ENCODE results near the gene SLC2A13.
"Not testable (repeated sequence)": the region's sequence is repeated elsewhere in the genome, so short reads cannot be mapped to it uniquely, and the experiment has no call there.

The SLC2A13 gene

GRCh38 chr12:39868328-39868725, 237.6 kb downstream of the SLC2A13 start:
- Histone ChIP-seq H3K36me3 (ENCODE audit: control insufficient read depth in 1 of 2, insufficient read depth in 2 of 2, low read length in 2 of 2) (no peaks in the 10 kb centered on the region), H3K4me3 (ENCODE audit: low read depth in 1 of 2, low read length in 2 of 2) (no peak overlapping the region), H3K27ac (ENCODE audit: low read depth, low read length) (no peak overlapping the region), H3K27me3 (ENCODE audit: control insufficient read depth in 1 of 2, insufficient read depth in 2 of 2, low read length in 2 of 2) (no peaks in the 10 kb centered on the region), H3K4me1 (ENCODE audit: control insufficient read depth in 1 of 2, insufficient read depth in 2 of 2, low read length in 2 of 2) (no peaks in the 10 kb centered on the region), H3K9ac (ENCODE audit: low read depth in 1 of 2, low read length in 2 of 2) (no peak overlapping the region), H3K9me3 (ENCODE audit: control insufficient read depth in 1 of 2, low read length in 2 of 2) (no peaks in the 10 kb centered on the region)

- Histone ChIP-seq H3K27me3 (ENCODE audit: control insufficient read depth in 1 of 2, insufficient read depth in 2 of 2, low read length in 2 of 2) (no peaks in the 10 kb centered on the region), H3K36me3 (ENCODE audit: control insufficient read depth in 1 of 2, insufficient read depth in 2 of 2, low read length in 2 of 2) (no peaks in the 10 kb centered on the region), H3K4me3 (ENCODE audit: low read depth in 1 of 2, low read length in 2 of 2) (no peak overlapping the region), H3K9me3 (ENCODE audit: control insufficient read depth in 1 of 2, low read length in 2 of 2) (no peaks in the 10 kb centered on the region), H3K9ac (ENCODE audit: low read depth in 1 of 2, low read length in 2 of 2) (no peak overlapping the region), H3K4me1 (ENCODE audit: control insufficient read depth in 1 of 2, insufficient read depth in 2 of 2, low read length in 2 of 2) (no peaks in the 10 kb centered on the region), H3K27ac (ENCODE audit: low read depth, low read length) (no peak overlapping the region)
These were observed 238.1 kb downstream of the SLC2A13 start for GRCh38 chr12:39867631-39868327.

- Histone ChIP-seq H3K4me3 (ENCODE audit: low read depth in 1 of 2, low read length in 2 of 2) (no peak overlapping the region), H3K9me3 (ENCODE audit: control insufficient read depth in 1 of 2, low read length in 2 of 2) (no peaks in the 10 kb centered on the region), H3K36me3 (ENCODE audit: control insufficient read depth in 1 of 2, insufficient read depth in 2 of 2, low read length in 2 of 2) (no peaks in the 10 kb centered on the region), H3K4me1 (ENCODE audit: control insufficient read depth in 1 of 2, insufficient read depth in 2 of 2, low read length in 2 of 2) (no peaks in the 10 kb centered on the region), H3K27me3 (ENCODE audit: control insufficient read depth in 1 of 2, insufficient read depth in 2 of 2, low read length in 2 of 2) (no peaks in the 10 kb centered on the region), H3K9ac (ENCODE audit: low read depth in 1 of 2, low read length in 2 of 2) (no peak overlapping the region), H3K27ac (ENCODE audit: low read depth, low read length) (no peak overlapping the region)
These were observed 239.7 kb downstream of the SLC2A13 start for GRCh38 chr12:39866135-39866534.

- H3K4me3 ChIP-seq (ENCODE audit: low read depth in 1 of 2, low read length in 2 of 2): no peak overlapping the region
- H3K36me3 ChIP-seq (ENCODE audit: control insufficient read depth in 1 of 2, insufficient read depth in 2 of 2, low read length in 2 of 2): no peaks in the 10 kb centered on the region
- H3K9ac ChIP-seq (ENCODE audit: low read depth in 1 of 2, low read length in 2 of 2): no peak overlapping the region
- no peak overlapping the region for H3K27ac ChIP-seq (ENCODE audit: low read depth, low read length)
- H3K4me1 ChIP-seq (ENCODE audit: control insufficient read depth in 1 of 2, insufficient read depth in 2 of 2, low read length in 2 of 2): no peaks in the 10 kb centered on the region
- H3K9me3 ChIP-seq (ENCODE audit: control insufficient read depth in 1 of 2, low read length in 2 of 2): no peaks in the 10 kb centered on the region
- no peaks in the 10 kb centered on the region for H3K27me3 ChIP-seq (ENCODE audit: control insufficient read depth in 1 of 2, insufficient read depth in 2 of 2, low read length in 2 of 2)
These were observed 245.2 kb downstream of the SLC2A13 start for GRCh38 chr12:39860695-39861094.

GRCh38 chr12:39853003-39853402, 252.9 kb downstream of the SLC2A13 start:
- Histone ChIP-seq H3K4me1 (ENCODE audit: control insufficient read depth in 1 of 2, insufficient read depth in 2 of 2, low read length in 2 of 2) (no peaks in the 10 kb centered on the region), H3K9me3 (ENCODE audit: control insufficient read depth in 1 of 2, low read length in 2 of 2) (no peaks in the 10 kb centered on the region), H3K4me3 (ENCODE audit: low read depth in 1 of 2, low read length in 2 of 2) (no peak overlapping the region), H3K27ac (ENCODE audit: low read depth, low read length) (no peak overlapping the region), H3K36me3 (ENCODE audit: control insufficient read depth in 1 of 2, insufficient read depth in 2 of 2, low read length in 2 of 2) (no peaks in the 10 kb centered on the region), H3K9ac (ENCODE audit: low read depth in 1 of 2, low read length in 2 of 2) (no peak overlapping the region), H3K27me3 (ENCODE audit: control insufficient read depth in 1 of 2, insufficient read depth in 2 of 2, low read length in 2 of 2) (no peaks in the 10 kb centered on the region)

- Histone ChIP-seq H3K9ac (ENCODE audit: low read depth in 1 of 2, low read length in 2 of 2) (no peak overlapping the region), H3K27ac (ENCODE audit: low read depth, low read length) (no peak overlapping the region), H3K36me3 (ENCODE audit: control insufficient read depth in 1 of 2, insufficient read depth in 2 of 2, low read length in 2 of 2) (no peaks in the 10 kb centered on the region), H3K27me3 (ENCODE audit: control insufficient read depth in 1 of 2, insufficient read depth in 2 of 2, low read length in 2 of 2) (no peaks in the 10 kb centered on the region), H3K9me3 (ENCODE audit: control insufficient read depth in 1 of 2, low read length in 2 of 2) (no peaks in the 10 kb centered on the region), H3K4me1 (ENCODE audit: control insufficient read depth in 1 of 2, insufficient read depth in 2 of 2, low read length in 2 of 2) (no peaks in the 10 kb centered on the region), H3K4me3 (ENCODE audit: low read depth in 1 of 2, low read length in 2 of 2) (no peak overlapping the region)
These were observed 253.5 kb downstream of the SLC2A13 start for GRCh38 chr12:39852346-39852745.

- not testable (repeated sequence) for H3K27ac ChIP-seq (ENCODE audit: low read depth, low read length); H3K4me1 ChIP-seq (ENCODE audit: control insufficient read depth in 1 of 2, insufficient read depth in 2 of 2, low read length in 2 of 2); H3K9ac ChIP-seq (ENCODE audit: low read depth in 1 of 2, low read length in 2 of 2); H3K9me3 ChIP-seq (ENCODE audit: control insufficient read depth in 1 of 2, low read length in 2 of 2); H3K27me3 ChIP-seq (ENCODE audit: control insufficient read depth in 1 of 2, insufficient read depth in 2 of 2, low read length in 2 of 2); H3K4me3 ChIP-seq (ENCODE audit: low read depth in 1 of 2, low read length in 2 of 2); H3K36me3 ChIP-seq (ENCODE audit: control insufficient read depth in 1 of 2, insufficient read depth in 2 of 2, low read length in 2 of 2)
These were observed 257.7 kb downstream of the SLC2A13 start for GRCh38 chr12:39848218-39848617.

- no peaks in the 10 kb centered on the region for H3K9me3 ChIP-seq (ENCODE audit: control insufficient read depth in 1 of 2, low read length in 2 of 2)
- no peak overlapping the region for H3K9ac ChIP-seq (ENCODE audit: low read depth in 1 of 2, low read length in 2 of 2)
- H3K36me3 ChIP-seq (ENCODE audit: control insufficient read depth in 1 of 2, insufficient read depth in 2 of 2, low read length in 2 of 2): no peaks in the 10 kb centered on the region
- H3K27ac ChIP-seq (ENCODE audit: low read depth, low read length): no peak overlapping the region
- H3K4me1 ChIP-seq (ENCODE audit: control insufficient read depth in 1 of 2, insufficient read depth in 2 of 2, low read length in 2 of 2): no peaks in the 10 kb centered on the region
- no peak overlapping the region for H3K4me3 ChIP-seq (ENCODE audit: low read depth in 1 of 2, low read length in 2 of 2)
- no peaks in the 10 kb centered on the region for H3K27me3 ChIP-seq (ENCODE audit: control insufficient read depth in 1 of 2, insufficient read depth in 2 of 2, low read length in 2 of 2)
These were observed 258.8 kb downstream of the SLC2A13 start for GRCh38 chr12:39846971-39847650.

- no peak overlapping the region for H3K27ac ChIP-seq (ENCODE audit: low read depth, low read length)
- no peaks in the 10 kb centered on the region for H3K27me3 ChIP-seq (ENCODE audit: control insufficient read depth in 1 of 2, insufficient read depth in 2 of 2, low read length in 2 of 2)
- no peak overlapping the region for H3K9ac ChIP-seq (ENCODE audit: low read depth in 1 of 2, low read length in 2 of 2)
- no peaks in the 10 kb centered on the region for H3K4me1 ChIP-seq (ENCODE audit: control insufficient read depth in 1 of 2, insufficient read depth in 2 of 2, low read length in 2 of 2)
- H3K9me3 ChIP-seq (ENCODE audit: control insufficient read depth in 1 of 2, low read length in 2 of 2): no peaks in the 10 kb centered on the region
- H3K4me3 ChIP-seq (ENCODE audit: low read depth in 1 of 2, low read length in 2 of 2): no peak overlapping the region
- H3K36me3 ChIP-seq (ENCODE audit: control insufficient read depth in 1 of 2, insufficient read depth in 2 of 2, low read length in 2 of 2): no peaks in the 10 kb centered on the region
These were observed 259.6 kb downstream of the SLC2A13 start for GRCh38 chr12:39846304-39846703.

- no peaks in the 10 kb centered on the region for H3K36me3 ChIP-seq (ENCODE audit: control insufficient read depth in 1 of 2, insufficient read depth in 2 of 2, low read length in 2 of 2)
- H3K9ac ChIP-seq (ENCODE audit: low read depth in 1 of 2, low read length in 2 of 2): no peak overlapping the region
- H3K27ac ChIP-seq (ENCODE audit: low read depth, low read length): no peak overlapping the region
- no peaks in the 10 kb centered on the region for H3K9me3 ChIP-seq (ENCODE audit: control insufficient read depth in 1 of 2, low read length in 2 of 2)
- no peak overlapping the region for H3K4me3 ChIP-seq (ENCODE audit: low read depth in 1 of 2, low read length in 2 of 2)
- no peaks in the 10 kb centered on the region for H3K27me3 ChIP-seq (ENCODE audit: control insufficient read depth in 1 of 2, insufficient read depth in 2 of 2, low read length in 2 of 2)
- H3K4me1 ChIP-seq (ENCODE audit: control insufficient read depth in 1 of 2, insufficient read depth in 2 of 2, low read length in 2 of 2): no peaks in the 10 kb centered on the region
These were observed 265.5 kb downstream of the SLC2A13 start for GRCh38 chr12:39840422-39840821.

Data from duodenal mucosa (tissue), 2 donors.